HS-5 (cell line): ENCODE measurements around the gene DPH7.
A peak's percentile ranks its signal among the peaks of the same experiment; 100 is the strongest.
"Not testable (repeated sequence)": the region's sequence is repeated elsewhere in the genome, so short reads cannot be mapped to it uniquely, and the experiment has no call there.

Experiments used
- DNase-seq: peaks from one replicate; pipeline ENCODE4 v3.0.0-alpha.2; 2012; ENCODE audit warnings: low read depth

Gene DPH7

GRCh38 chr9:137578518-137579258 is at the start of gene DPH7:
Gene DPH7 (minus strand): TSS chr9:137578925. CDS start chr9:137578777, 148 bp downstream.
- peak; percentile 53 for DNase-seq

GRCh38 chr9:137627406-137627805 is 48.7 kb upstream of the DPH7 start:
- DNase-seq: not testable (repeated sequence)

GRCh38 chr9:137626464-137626863 is 47.7 kb upstream of the DPH7 start:
- no peak for DNase-seq

GRCh38 chr9:137622211-137622610 is 43.5 kb upstream of the DPH7 start:
- DNase-seq: not testable (repeated sequence)

GRCh38 chr9:137621131-137621757 is 42.5 kb upstream of the DPH7 start:
- no peak for DNase-seq

GRCh38 chr9:137620581-137620980 is 41.9 kb upstream of the DPH7 start:
- no peak for DNase-seq

GRCh38 chr9:137620048-137620405 is 41.3 kb upstream of the DPH7 start:
- no peak for DNase-seq

- DNase-seq: no peak
These were observed 40.7 kb upstream of the DPH7 start for GRCh38 chr9:137619240-137620047.

- DNase-seq: peak; percentile 39
These were observed 39.7 kb upstream of the DPH7 start, which contains the start of gene EHMT1 for GRCh38 chr9:137618105-137619067. Gene EHMT1 (plus strand): TSS chr9:137619005. CDS start chr9:137619029, 24 bp downstream.

GRCh38 chr9:137615387-137615871 is 36.7 kb upstream of the DPH7 start:
- no peak for DNase-seq

GRCh38 chr9:137614631-137615386 is 36.1 kb upstream of the DPH7 start:
- no peak for DNase-seq

- no peak for DNase-seq
These were observed 35.2 kb upstream of the DPH7 start for GRCh38 chr9:137613738-137614523.

- DNase-seq: no peak
These were observed 34.5 kb upstream of the DPH7 start for GRCh38 chr9:137613259-137613658.

GRCh38 chr9:137612741-137613142 is 34.0 kb upstream of the DPH7 start:
- no peak for DNase-seq

GRCh38 chr9:137611623-137612609 is 33.2 kb upstream of the DPH7 start:
- peak; percentile 79 for DNase-seq

GRCh38 chr9:137610944-137611343 is 32.2 kb upstream of the DPH7 start:
- no peak for DNase-seq

GRCh38 chr9:137607141-137607857 is 28.6 kb upstream of the DPH7 start:
- DNase-seq: no peak

- no peak for DNase-seq
These were observed 28.0 kb upstream of the DPH7 start for GRCh38 chr9:137606734-137607138.
